NT2/D1 (cell line): Measurements from ENCODE around the gene DIPK1C.

ENCODE experiments used
- SUZ12 ChIP-seq: IDR thresholded peaks from 2 replicates; pipeline ENCODE4 v1.6.1; 2011; ENCODE audit not compliant: insufficient read length, insufficient read depth; ENCODE audit errors: extremely low read depth
- YY1 ChIP-seq: IDR thresholded peaks from 2 replicates; pipeline ENCODE4 v1.6.1; 2011; ENCODE audit not compliant: insufficient read length, insufficient read depth
- ZNF274 ChIP-seq: IDR thresholded peaks from 2 replicates; pipeline ENCODE4 v1.6.1; 2011; ENCODE audit warnings: mild to moderate bottlenecking, low read depth, low read length

DNA sequence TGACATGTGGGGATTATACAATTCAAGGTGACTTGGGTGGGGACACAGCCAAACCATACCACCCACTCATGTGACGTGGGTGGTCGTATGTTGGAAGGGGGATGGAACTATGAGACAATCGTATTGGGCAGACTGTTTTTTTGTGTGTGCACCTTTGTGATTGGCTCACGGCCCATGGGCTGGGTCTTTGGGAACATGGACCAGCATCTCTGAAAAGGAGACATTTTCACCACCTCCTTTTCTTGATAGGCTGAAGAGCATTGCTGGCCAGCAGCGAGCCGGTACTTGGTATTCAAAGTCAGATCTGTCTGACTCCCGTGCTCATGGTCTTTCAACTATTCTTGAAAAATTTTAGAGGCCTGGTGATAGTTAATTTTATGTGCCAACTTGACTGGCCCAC is 62.1 kb downstream of the DIPK1C start:
- TF ChIP-seq ZNF274 (no peak), YY1 (no peak), SUZ12 (no peak)
